Endothelial cell of umbilical vein (primary cell): ENCODE measurements around the gene DNAJC17.

Experiments
- CTCF ChIP-seq, 2 donors: IDR thresholded peaks; 1 replicate in 1 of 2; 2 replicates in 1 of 2; pipeline ENCODE4 v1.5.1; 2011; ENCODE audit warnings: low read length in 2 of 2, mild to moderate bottlenecking in 2 of 2, moderate library complexity in 2 of 2, control low read depth in 1 of 2, inconsistent platforms in 1 of 2, low read depth in 1 of 2; ENCODE audit not compliant: insufficient read depth in 1 of 2; ENCODE audit errors: extremely low read depth in 1 of 2
- EZH2 ChIP-seq: IDR thresholded peaks from 2 replicates; pipeline ENCODE4 v1.6.1; 2012; ENCODE audit warnings: borderline replicate concordance, low read depth, mild to moderate bottlenecking, moderate library complexity, low read length, inconsistent platforms; ENCODE audit not compliant: severe bottlenecking
- FOS ChIP-seq: IDR thresholded peaks from 2 replicates; pipeline ENCODE4 v1.6.1; 2011; ENCODE audit warnings: mild to moderate bottlenecking, low read length, moderate library complexity, borderline replicate concordance; ENCODE audit not compliant: insufficient read depth
- JUN ChIP-seq: IDR thresholded peaks from 2 replicates; pipeline ENCODE4 v1.6.1; 2011; ENCODE audit warnings: borderline replicate concordance, low read depth; ENCODE audit not compliant: insufficient read length, insufficient read depth

GRCh38 chr15:40787991-40788390 lies 19.3 kb downstream of the DNAJC17 start:
- TF ChIP-seq EZH2 (no peak), JUN (no peak), CTCF (IDR thresholded peaks at IDR 0.05; ENCODE audit: extremely low read depth in 1 of 2, insufficient read depth in 1 of 2, low read depth in 1 of 2, low read length in 2 of 2) (no peak), FOS (no peak)
